GM21528 (cell line): ENCODE results near the gene KRT15.

Experiments used
- ATAC-seq: cut with Tn5 transposase; IDR thresholded peaks from one replicate; pipeline ENCODE4 v1.9.1; 2021; ENCODE audit warnings: mild to moderate bottlenecking, moderate library complexity; ENCODE audit not compliant: unreplicated experiment, low FRiP score

The KRT15 gene

GRCh38 chr17:41505809-41506767 is 12.6 kb downstream of the KRT15 start:
- no peak for ATAC-seq

- ATAC-seq: no peak
Measured at GRCh38 chr17:41505007-41505808, 13.5 kb downstream of the KRT15 start, which contains the start of gene KRT13. KRT13 (minus strand) TSS chr17:41505612; CDS start chr17:41505550, 62 bp downstream.

- ATAC-seq: no peak
Measured at GRCh38 chr17:41504246-41504977, 14.3 kb downstream of the KRT15 start.

GRCh38 chr17:41503202-41503601 is 15.5 kb downstream of the KRT15 start:
- ATAC-seq: no peak

GRCh38 chr17:41500131-41500911 is 18.4 kb downstream of the KRT15 start:
- no peak for ATAC-seq

GRCh38 chr17:41499714-41500113 is 19.0 kb downstream of the KRT15 start:
- ATAC-seq: no peak

- ATAC-seq: no peak
Measured at GRCh38 chr17:41498276-41498675, 20.4 kb downstream of the KRT15 start.

GRCh38 chr17:41496803-41497484 is 21.7 kb downstream of the KRT15 start:
- ATAC-seq: no peak

GRCh38 chr17:41494524-41494923 is 24.2 kb downstream of the KRT15 start:
- ATAC-seq: no peak

GRCh38 chr17:41492771-41493170 is 25.9 kb downstream of the KRT15 start:
- no peak for ATAC-seq

GRCh38 chr17:41492351-41492750 is 26.3 kb downstream of the KRT15 start:
- ATAC-seq: no peak

- ATAC-seq: no peak
Measured at GRCh38 chr17:41491476-41491875, 27.2 kb downstream of the KRT15 start.

GRCh38 chr17:41490000-41490990 is 28.4 kb downstream of the KRT15 start:
- ATAC-seq: no peak

- no peak for ATAC-seq
Measured at GRCh38 chr17:41489531-41489930, 29.2 kb downstream of the KRT15 start, which contains the start of gene KRT36. KRT36 (minus strand) TSS chr17:41489910; CDS start chr17:41489864, 46 bp downstream.

GRCh38 chr17:41486809-41487530 is 31.7 kb downstream of the KRT15 start:
- ATAC-seq: no peak

GRCh38 chr17:41486316-41486715 is 32.4 kb downstream of the KRT15 start:
- no peak for ATAC-seq
